Spleen (tissue), 11 donors: Measurements from ENCODE around the gene ATP2B2. TPM values are rescaled to one million over a fixed set of nuclear protein-coding genes. Genes with fewer than 3 reads are reported as not detected.

Experiments used
- DNase-seq: peaks from one replicate; pipeline ENCODE4 v3.0.0-alpha.2; 2020
- H3K27ac ChIP-seq, 8 donors: fragments of 200-600 bp; sonication (generic) in 7 of 8; 1 replicate in 4 of 8; 2 replicates in 4 of 8; pipeline versions ENCODE4 v1.5.0 to v1.8.0; 2016 to 2021; ENCODE audit warnings: inconsistent platforms in 4 of 8, mild to moderate bottlenecking in 4 of 8, moderate library complexity in 1 of 8
- H3K27me3 ChIP-seq, 7 donors: fragments of 200-600 bp; sonication (generic) in 6 of 7; replicated peaks in 1 of 7; 1 replicate in 4 of 7; 2 replicates in 3 of 7; pipeline versions ENCODE4 v1.5.0 to v1.8.0; 2016 to 2021; ENCODE audit warnings: inconsistent platforms in 3 of 7, mild to moderate bottlenecking in 1 of 7
- H3K36me3 ChIP-seq, 6 donors: fragments of 200-600 bp; sonication (generic) in 5 of 6; 1 replicate in 4 of 6; 2 replicates in 2 of 6; pipeline versions ENCODE4 v1.5.0 to v1.8.0; 2016 to 2021; ENCODE audit warnings: inconsistent platforms in 2 of 6
- H3K4me1 ChIP-seq, 6 donors: fragments of 200-600 bp; sonication (generic) in 5 of 6; 1 replicate in 3 of 6; 2 replicates in 3 of 6; pipeline versions ENCODE4 v1.5.0 to v1.8.0; 2016 to 2021; ENCODE audit warnings: inconsistent platforms in 3 of 6
- H3K4me3 ChIP-seq, 8 donors: fragments of 200-600 bp; sonication (generic) in 7 of 8; 1 replicate in 4 of 8; 2 replicates in 4 of 8; pipeline versions ENCODE4 v1.5.0 to v1.8.0; 2016 to 2021; ENCODE audit warnings: inconsistent platforms in 4 of 8, mild to moderate bottlenecking in 4 of 8, moderate library complexity in 2 of 8
- H3K9me3 ChIP-seq, 8 donors: fragments of 200-600 bp; sonication (generic) in 7 of 8; 1 replicate in 4 of 8; 2 replicates in 4 of 8; pipeline versions ENCODE4 v1.5.0 to v1.8.0; 2016 to 2021; ENCODE audit warnings: inconsistent platforms in 4 of 8
- CTCF ChIP-seq, 11 experiments: fragments of 200-600 bp in 7 of 11; fragments of 450-650 bp in 4 of 11; sonication (generic) in 4 of 11; IDR thresholded peaks in 8 of 11; conservative IDR thresholded peaks in 3 of 11; 1 replicate in 7 of 11; 2 replicates in 4 of 11; pipeline versions ENCODE4 v1.4.0 to v1.8.0; 2016 to 2021; ENCODE audit warnings: antibody characterized with exemption in 11 of 11, inconsistent platforms in 4 of 11, mild to moderate bottlenecking in 1 of 11
- POLR2A ChIP-seq, 3 donors: fragments of 450-650 bp; IDR thresholded peaks; one replicate each; pipeline ENCODE4 v1.5.1; 2017; ENCODE audit warnings: antibody characterized with exemption in 3 of 3, mild to moderate bottlenecking in 1 of 3
- POLR2AphosphoS5 ChIP-seq, 3 donors: sonication (generic); formaldehyde crosslinking; IDR thresholded peaks; one replicate each; pipeline ENCODE4 v1.5.1; 2017; ENCODE audit warnings: antibody characterized with exemption in 3 of 3
- WGBS, 5 donors: extraction: QIAGEN DNeasy Blood & Tissue Kit in 3 of 5; methylation state at CpG; one replicate each; pipeline versions ENCODE4 v1.1.5 to v1.1.7; 2013 to 2018; 5-methylcytosine and 5-hydroxymethylcytosine counted together
- intact Hi-C: fragments of 100-400 bp; cut with DNase I; formaldehyde crosslinking; loops from one replicate; pipeline ENCODE4 v1.15.0; 2023; ENCODE audit warnings: low total_unique reads
- polyA plus RNA-seq, 3 donors: library from polyadenylated mRNA; stranded (reverse); fragments of 200-250 nt; gene quantifications; one replicate each; pipeline ENCODE4 v1.2.1, GENCODE V29; 2013
- total RNA-seq, 7 donors: library from RNA; depleted of rRNA in 3 of 7; stranded (reverse); fragments of >200 nt in 3 of 7; fragmentation: NEBNext Ultra II Directional in 4 of 7; extraction: Animal tissue kit (Norgen Biotek cat#: 25700) in 4 of 7; gene quantifications; one replicate each; pipeline versions ENCODE4 v1.1.0 to v1.2.1, GENCODE V29; 2016 to 2021
- donor health status: healthy with polysubstance abuse.
- donor health status: DM: no; HTN: no; CAD: no; lungs with moderate emphysema.
- donor health status: DM: no; HTN: no; CAD: no.
- donor health status: Bipolar disorder and iron deficiency.
- donor health status: healthy.
- donor health status: DM: no; HTN: no; CAD: no.
- donor health status: DM: yes; HTN: yes; CAD: no.

Gene ATP2B2
- total and polyA plus RNA-seq, 10 donors = 0.02 to 1.5 (median 0.24) TPM; not detected in 2

GRCh38 chr3:10287936-10288574 lies 217.3 kb downstream of the ATP2B2 start:
- Histone ChIP-seq H3K4me3 (no peak overlapping the region), H3K27me3 (no peaks in the 10 kb centered on the region), H3K9me3 (no peaks in the 10 kb centered on the region), H3K27ac (no peak overlapping the region), H3K36me3 (peaks cover 0 to 89% (median 49%) of the 10 kb centered on the region in 6 donors), H3K4me1 (peaks cover 0 to 54% (median 12%) of the 10 kb centered on the region in 6 donors)
- intact Hi-C loops = no loop called here
- TF ChIP-seq POLR2AphosphoS5 (IDR thresholded peaks at IDR 0.05) = no peak
- no peak for TF ChIP-seq CTCF (IDR thresholded peaks at IDR 0.05 in 8 of 11, conservative IDR thresholded peaks at IDR 0.05 in 3 of 11)
- no peak for TF ChIP-seq POLR2A (IDR thresholded peaks at IDR 0.05)
- no peak for DNase-seq
- WGBS, 5 donors = 92 to 97% (median 95%) methylated on average over 12 of the region's 12 CpGs

DNA sequence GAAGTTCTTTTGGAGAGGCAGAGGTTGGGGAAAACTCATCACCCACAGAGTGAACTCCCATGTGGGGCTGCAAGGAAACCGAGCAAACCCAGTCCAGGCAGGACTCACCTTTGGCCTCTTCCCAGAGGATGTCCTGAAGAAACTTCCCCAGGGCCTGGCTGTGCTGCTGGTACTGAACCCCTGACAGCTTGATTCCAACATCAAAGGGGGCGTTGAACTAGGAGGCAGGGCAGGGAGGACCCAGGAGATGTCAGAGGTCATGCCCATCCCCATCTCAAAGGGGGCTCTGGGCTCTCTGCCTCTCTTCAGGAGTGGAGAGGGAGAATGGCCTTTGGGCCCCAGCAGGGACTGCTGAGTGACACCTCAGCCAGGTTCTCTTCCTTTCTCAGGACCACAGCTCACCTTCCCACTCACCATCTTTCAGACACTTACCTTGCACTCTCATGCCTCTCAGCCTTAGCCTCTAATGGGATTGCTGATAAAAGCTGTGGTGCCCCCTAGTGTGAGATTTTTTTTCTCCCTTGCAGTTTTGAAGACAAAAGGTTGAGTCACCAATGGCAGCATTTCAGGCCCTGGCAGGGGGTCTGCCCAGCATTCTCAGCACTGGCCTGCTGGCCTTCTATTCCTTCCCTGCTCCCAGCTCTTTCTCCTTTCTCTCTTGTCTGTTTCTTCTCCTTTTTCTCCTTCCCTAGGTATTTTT lies 218.6 kb downstream of the ATP2B2 start:
- Histone ChIP-seq H3K27me3 (no peaks in the 10 kb centered on the region), H3K36me3 (peaks cover 0 to 100% (median 59%) of the 10 kb centered on the region in 6 donors), H3K4me3 (no peak overlapping the region), H3K27ac (peak overlapping the region in 1 of 8 donors; percentile 3), H3K9me3 (no peaks in the 10 kb centered on the region), H3K4me1 (peaks cover 0 to 41% (median 0%) of the 10 kb centered on the region in 6 donors)
- intact Hi-C loops = no loop called here
- WGBS, 5 donors = 74 to 95% (median 84%) methylated on average over 2 of the region's 2 CpGs
- DNase-seq = no peak
- TF ChIP-seq CTCF (IDR thresholded peaks at IDR 0.05 in 8 of 11, conservative IDR thresholded peaks at IDR 0.05 in 3 of 11) = peak in 6 of 11 experiments; percentile 12 to 61 (median 22)
- TF ChIP-seq POLR2AphosphoS5 (IDR thresholded peaks at IDR 0.05) = peak in 1 of 3 donors; percentile 3
- no peak for TF ChIP-seq POLR2A (IDR thresholded peaks at IDR 0.05)

- Histone ChIP-seq H3K9me3 (no peaks in the 10 kb centered on the region), H3K4me3 (no peak overlapping the region), H3K27me3 (no peaks in the 10 kb centered on the region), H3K4me1 (peaks cover 0 to 35% (median 0%) of the 10 kb centered on the region in 6 donors), H3K27ac (no peak overlapping the region), H3K36me3 (peaks cover 0 to 100% (median 59%) of the 10 kb centered on the region in 6 donors)
- WGBS, 5 donors = 90 to 95% (median 92%) methylated on average over 5 of the region's 5 CpGs
- TF ChIP-seq POLR2A (IDR thresholded peaks at IDR 0.05) (no peak), POLR2AphosphoS5 (IDR thresholded peaks at IDR 0.05) (no peak), CTCF (IDR thresholded peaks at IDR 0.05 in 8 of 11, conservative IDR thresholded peaks at IDR 0.05 in 3 of 11) (no peak)
- DNase-seq = no peak
- intact Hi-C loops = no loop called here
Observed at GRCh38 chr3:10286133-10286524, 219.3 kb downstream of the ATP2B2 start.
